Measurements from ENCODE around the gene RNF214.
"Not testable (repeated sequence)": the region's sequence is repeated elsewhere in the genome, so short reads cannot be mapped to it uniquely, and the experiment has no call there.

Gene RNF214

DNA sequence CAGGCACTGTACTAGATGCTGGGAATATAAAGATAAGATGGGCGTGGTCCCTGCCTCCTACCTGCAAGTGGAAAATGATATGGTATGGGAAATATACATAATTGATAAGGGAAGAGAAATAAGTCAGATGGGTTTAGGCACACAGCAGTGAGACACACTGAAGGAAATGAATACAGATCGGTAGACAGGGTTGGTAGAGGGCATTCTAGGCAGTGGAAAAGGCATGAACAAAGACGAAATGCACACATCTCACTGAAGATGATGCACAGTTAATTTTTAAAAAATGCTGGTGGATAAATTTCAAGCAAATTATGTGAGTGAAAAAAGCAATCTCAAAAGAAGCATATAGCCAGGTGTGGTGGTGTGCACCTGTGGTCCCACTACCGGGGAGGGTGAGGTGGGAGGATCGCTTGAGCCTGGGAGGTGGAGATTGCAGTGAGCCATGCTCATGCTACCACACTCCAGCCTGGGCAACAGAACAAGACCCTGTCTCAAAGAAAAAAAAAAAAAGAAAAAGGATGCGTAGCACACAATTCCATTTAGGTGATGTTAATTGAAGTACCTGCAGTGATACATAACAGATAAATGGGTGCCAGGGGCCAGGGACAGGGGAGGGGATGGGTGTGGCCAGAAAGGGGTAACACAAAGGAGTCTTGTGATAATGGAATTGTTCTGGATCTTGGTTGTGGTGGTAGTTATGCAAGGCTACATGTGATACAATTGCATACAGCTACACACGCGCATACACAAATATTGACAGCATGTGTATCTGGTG lies 22.9 kb upstream of the RNF214 start:
- Histone ChIP-seq H3K4me1 (ENCODE audit: control insufficient read depth, insufficient read depth, low read length) (peaks cover 13% of the 10 kb centered on the region), H3K36me3 (ENCODE audit: control insufficient read depth, insufficient read depth, low read length) (peaks cover 26% of the 10 kb centered on the region), H3K27ac (ENCODE audit: low read depth, low read length) (peak overlapping the region; percentile 42)
- not testable (repeated sequence) for H3K4me3 ChIP-seq (ENCODE audit: low read length); H3K9ac ChIP-seq (ENCODE audit: low read length); H3K27me3 ChIP-seq (ENCODE audit: control insufficient read depth, insufficient read depth, low read length)

DNA sequence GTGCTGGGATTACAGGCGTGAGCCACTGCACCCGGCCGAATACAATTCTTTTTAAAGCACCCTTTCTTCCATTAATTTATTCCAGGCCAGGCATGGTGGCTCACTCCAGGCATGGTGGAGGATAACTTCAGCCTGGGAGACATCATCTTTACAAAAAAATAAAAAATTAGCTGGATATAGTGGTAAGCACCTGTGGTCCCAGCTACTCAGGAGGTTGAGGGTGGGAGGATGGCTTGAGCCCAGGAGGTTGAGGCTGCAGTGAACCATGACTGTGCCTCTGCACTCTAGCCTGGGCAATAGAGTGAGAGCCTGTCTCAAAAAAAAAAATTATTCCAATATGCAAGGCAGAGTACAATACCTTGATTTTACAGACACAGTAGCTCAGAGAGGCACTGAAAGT lies 21.9 kb upstream of the RNF214 start:
- Histone ChIP-seq H3K27me3 (ENCODE audit: control insufficient read depth, insufficient read depth, low read length) (no peaks in the 10 kb centered on the region), H3K4me3 (ENCODE audit: low read length) (no peak overlapping the region), H3K9ac (ENCODE audit: low read length) (no peak overlapping the region), H3K27ac (ENCODE audit: low read depth, low read length) (no peak overlapping the region), H3K4me1 (ENCODE audit: control insufficient read depth, insufficient read depth, low read length) (peaks cover 3% of the 10 kb centered on the region), H3K36me3 (ENCODE audit: control insufficient read depth, insufficient read depth, low read length) (peaks cover 19% of the 10 kb centered on the region)

DNA sequence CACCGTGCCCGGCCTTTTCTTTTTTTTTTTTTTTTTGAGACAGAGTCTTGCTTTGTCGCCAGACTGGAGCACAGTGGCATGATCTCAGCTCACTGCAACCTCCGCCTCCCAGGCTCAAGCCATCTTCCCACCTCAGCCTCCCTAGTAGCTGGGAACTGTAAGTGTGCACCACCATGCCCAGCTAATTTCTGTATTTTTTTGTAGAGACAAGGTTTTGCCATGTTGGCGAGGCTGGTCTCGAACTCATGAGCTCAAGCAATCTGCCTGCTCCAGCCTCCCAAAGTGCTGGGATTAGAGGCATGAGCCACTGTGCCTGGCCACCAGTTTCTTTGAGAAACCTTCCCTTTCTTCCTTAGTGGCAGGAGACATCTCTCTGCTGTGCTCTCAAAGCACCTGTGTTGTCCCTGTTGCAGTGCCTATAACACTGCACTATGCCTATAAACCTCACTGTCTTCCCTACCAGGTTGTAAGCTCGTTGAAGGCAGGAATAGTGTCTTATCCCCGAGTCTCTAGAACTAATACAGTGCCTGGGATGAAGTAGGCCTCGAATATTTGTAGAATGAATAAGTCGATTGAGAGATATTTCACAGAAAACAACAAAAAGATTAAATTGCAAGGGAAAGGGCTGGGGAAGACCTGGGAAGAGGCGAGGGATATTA lies 19.6 kb upstream of the RNF214 start:
- peaks cover 14% of the 10 kb centered on the region for H3K4me1 ChIP-seq (ENCODE audit: control insufficient read depth, insufficient read depth, low read length)
- peak overlapping the region; percentile 40 for H3K27ac ChIP-seq (ENCODE audit: low read depth, low read length)
- no peak overlapping the region for H3K4me3 ChIP-seq (ENCODE audit: low read length)
- peaks cover 22% of the 10 kb centered on the region for H3K36me3 ChIP-seq (ENCODE audit: control insufficient read depth, insufficient read depth, low read length)
- no peaks in the 10 kb centered on the region for H3K27me3 ChIP-seq (ENCODE audit: control insufficient read depth, insufficient read depth, low read length)
- H3K9ac ChIP-seq (ENCODE audit: low read length) = no peak overlapping the region

DNA sequence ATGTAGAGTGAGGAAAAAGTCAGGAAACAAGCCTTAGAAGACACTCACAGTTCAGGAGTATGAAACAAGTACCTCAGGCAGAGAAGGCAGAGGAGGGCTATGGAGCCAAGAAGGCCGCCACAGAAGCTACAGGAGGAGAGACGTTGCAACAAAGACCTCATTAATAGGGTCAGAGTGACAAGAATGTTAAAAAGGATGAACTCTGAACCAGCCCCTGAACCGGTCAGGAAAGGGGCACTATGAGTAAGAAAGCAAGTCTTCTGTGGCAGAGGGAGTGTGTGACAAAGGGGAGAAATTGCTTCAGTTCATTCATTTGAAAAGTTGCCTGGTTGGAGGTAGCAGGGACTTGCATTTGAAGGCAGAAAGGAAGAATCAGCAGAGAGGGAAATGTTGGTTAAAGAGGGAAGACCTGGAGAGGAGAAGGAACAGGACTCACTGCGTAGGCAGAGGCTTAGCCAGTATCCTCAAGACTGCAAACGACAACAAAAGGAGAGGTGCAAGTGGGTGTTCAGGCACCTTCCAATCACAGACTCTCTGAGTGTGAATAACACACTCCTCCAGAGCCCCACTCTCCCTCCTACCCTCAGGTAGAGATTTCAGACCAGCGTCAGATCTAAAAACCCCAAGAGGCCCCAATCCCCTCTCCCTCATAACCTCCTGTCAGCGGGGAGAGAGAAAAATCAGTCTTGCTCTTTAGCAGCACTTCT lies 17.9 kb upstream of the RNF214 start:
- no peaks in the 10 kb centered on the region for H3K27me3 ChIP-seq (ENCODE audit: control insufficient read depth, insufficient read depth, low read length)
- peaks cover 32% of the 10 kb centered on the region for H3K4me1 ChIP-seq (ENCODE audit: control insufficient read depth, insufficient read depth, low read length)
- H3K27ac ChIP-seq (ENCODE audit: low read depth, low read length) = peak overlapping the region; percentile 44
- no peak overlapping the region for H3K4me3 ChIP-seq (ENCODE audit: low read length)
- no peak overlapping the region for H3K9ac ChIP-seq (ENCODE audit: low read length)
- H3K36me3 ChIP-seq (ENCODE audit: control insufficient read depth, insufficient read depth, low read length) = peaks cover 34% of the 10 kb centered on the region

- Histone ChIP-seq H3K4me3 (ENCODE audit: low read length) (no peak overlapping the region), H3K36me3 (ENCODE audit: control insufficient read depth, insufficient read depth, low read length) (peaks cover 36% of the 10 kb centered on the region), H3K27ac (ENCODE audit: low read depth, low read length) (peak overlapping the region; percentile 99), H3K4me1 (ENCODE audit: control insufficient read depth, insufficient read depth, low read length) (peaks cover 58% of the 10 kb centered on the region), H3K27me3 (ENCODE audit: control insufficient read depth, insufficient read depth, low read length) (no peaks in the 10 kb centered on the region), H3K9ac (ENCODE audit: low read length) (no peak overlapping the region)
Measured at GRCh38 chr11:117217141-117218084, 15.1 kb upstream of the RNF214 start.

DNA sequence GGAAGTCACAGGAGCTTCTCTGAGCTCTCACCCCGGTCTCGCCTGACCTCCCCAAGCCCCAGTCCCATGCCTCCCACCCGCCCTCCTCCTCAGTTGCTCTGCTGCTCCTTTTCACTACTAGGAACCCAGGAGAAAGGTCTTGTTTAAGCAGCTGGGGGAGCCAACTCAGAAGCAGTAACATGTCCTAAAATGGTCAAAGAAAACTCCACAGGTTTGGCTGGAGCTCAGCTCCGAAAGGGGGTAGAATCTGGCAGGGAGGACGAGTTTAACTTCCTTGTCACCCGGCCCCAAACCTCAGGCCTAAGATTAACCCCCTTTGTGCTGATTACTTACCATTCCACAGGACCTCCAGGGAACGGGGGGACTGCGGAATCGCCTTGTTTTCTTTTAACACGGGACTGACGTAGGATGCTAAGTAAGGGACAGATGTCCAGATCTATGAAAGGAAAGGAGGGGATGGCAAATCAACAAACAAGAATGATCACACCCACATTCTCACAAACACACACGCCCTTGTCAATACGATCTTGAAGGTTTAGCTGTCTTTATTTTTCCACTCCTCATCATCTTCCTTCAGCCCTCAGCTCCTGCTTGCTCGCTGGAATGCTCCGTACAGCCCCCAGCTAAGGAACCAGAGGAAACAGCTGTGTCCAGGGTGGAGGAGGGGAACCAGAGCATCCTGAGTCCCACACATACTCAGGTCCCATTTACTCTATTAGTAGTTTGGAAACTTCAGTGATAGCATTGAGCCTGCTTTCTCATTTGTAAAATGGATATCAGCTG lies 14.1 kb upstream of the RNF214 start:
- H3K36me3 ChIP-seq (ENCODE audit: control insufficient read depth, insufficient read depth, low read length) = peaks cover 35% of the 10 kb centered on the region
- no peaks in the 10 kb centered on the region for H3K27me3 ChIP-seq (ENCODE audit: control insufficient read depth, insufficient read depth, low read length)
- H3K4me3 ChIP-seq (ENCODE audit: low read length) = peak overlapping the region; percentile 28
- H3K9ac ChIP-seq (ENCODE audit: low read length) = no peak overlapping the region
- H3K27ac ChIP-seq (ENCODE audit: low read depth, low read length) = peak overlapping the region; percentile 99
- H3K4me1 ChIP-seq (ENCODE audit: control insufficient read depth, insufficient read depth, low read length) = peaks cover 66% of the 10 kb centered on the region

DNA sequence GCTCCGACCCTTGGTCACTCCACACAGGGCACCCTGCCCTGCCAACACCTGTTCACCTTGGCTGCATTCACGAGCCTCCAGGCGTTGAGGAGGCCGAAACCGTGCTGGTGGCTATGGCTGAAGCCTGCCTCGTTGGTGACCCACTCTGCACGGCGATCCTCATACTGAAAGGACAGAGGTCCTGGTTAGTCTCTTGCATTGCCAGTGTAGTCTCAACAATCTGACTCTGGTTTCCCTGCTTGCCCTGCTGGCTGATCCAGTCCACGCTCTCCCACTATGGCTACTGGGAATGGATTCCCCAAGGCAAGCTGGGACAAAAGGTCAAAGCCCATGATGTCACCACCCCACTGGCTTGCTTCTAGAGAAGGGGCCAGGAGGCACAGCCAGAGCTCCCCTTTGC lies 13.5 kb upstream of the RNF214 start:
- Histone ChIP-seq H3K4me3 (ENCODE audit: low read length) (peak overlapping the region; percentile 28), H3K27me3 (ENCODE audit: control insufficient read depth, insufficient read depth, low read length) (no peaks in the 10 kb centered on the region), H3K36me3 (ENCODE audit: control insufficient read depth, insufficient read depth, low read length) (peaks cover 34% of the 10 kb centered on the region), H3K9ac (ENCODE audit: low read length) (peak overlapping the region; percentile 40), H3K4me1 (ENCODE audit: control insufficient read depth, insufficient read depth, low read length) (peaks cover 72% of the 10 kb centered on the region), H3K27ac (ENCODE audit: low read depth, low read length) (peak overlapping the region; percentile 99)

DNA sequence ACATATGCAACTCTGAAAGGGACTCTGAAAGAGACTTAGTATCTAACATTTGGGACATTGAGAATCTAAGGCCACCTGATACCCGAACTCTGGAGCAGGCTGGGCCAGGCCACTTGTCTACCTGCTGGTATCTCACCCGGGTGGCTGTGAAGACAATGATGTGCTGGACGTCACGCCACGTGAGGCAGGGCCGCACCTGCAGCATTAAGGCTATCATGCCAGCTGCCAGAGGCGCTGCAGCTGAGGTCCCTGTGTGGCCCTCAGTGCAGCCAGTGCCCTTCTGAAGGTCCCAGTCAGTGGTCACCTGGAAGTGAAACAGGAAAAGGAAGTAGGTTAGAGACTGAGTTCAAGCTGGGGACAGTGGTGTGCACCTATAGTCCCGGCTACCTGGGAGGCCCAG lies 13.0 kb upstream of the RNF214 start:
- Histone ChIP-seq H3K4me1 (ENCODE audit: control insufficient read depth, insufficient read depth, low read length) (peaks cover 72% of the 10 kb centered on the region), H3K9ac (ENCODE audit: low read length) (no peak overlapping the region), H3K36me3 (ENCODE audit: control insufficient read depth, insufficient read depth, low read length) (peaks cover 33% of the 10 kb centered on the region), H3K27me3 (ENCODE audit: control insufficient read depth, insufficient read depth, low read length) (no peaks in the 10 kb centered on the region), H3K27ac (ENCODE audit: low read depth, low read length) (peak overlapping the region; percentile 99), H3K4me3 (ENCODE audit: low read length) (no peak overlapping the region)

DNA sequence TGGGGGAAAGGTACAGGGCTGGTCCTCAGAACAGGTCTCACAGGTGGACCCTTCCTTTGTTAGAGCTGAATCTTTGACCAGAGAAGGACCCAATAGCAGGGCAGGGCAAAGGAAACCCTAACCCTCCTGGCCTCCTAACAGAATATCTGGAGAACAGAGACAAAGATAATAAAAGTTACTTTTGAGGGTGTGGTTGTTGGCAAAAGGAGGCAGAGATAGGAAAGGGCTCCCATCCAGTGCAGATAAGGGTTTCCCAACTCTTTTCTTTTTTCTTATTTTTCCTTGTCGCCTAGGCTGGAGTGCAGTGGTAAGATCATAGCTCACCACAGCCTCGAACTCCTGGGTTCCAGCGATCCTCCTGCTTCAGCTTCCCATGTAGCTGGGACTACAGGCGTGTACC lies 12.5 kb upstream of the RNF214 start:
- peak overlapping the region; percentile 99 for H3K27ac ChIP-seq (ENCODE audit: low read depth, low read length)
- H3K9ac ChIP-seq (ENCODE audit: low read length) = no peak overlapping the region
- H3K36me3 ChIP-seq (ENCODE audit: control insufficient read depth, insufficient read depth, low read length) = peaks cover 28% of the 10 kb centered on the region

DNA sequence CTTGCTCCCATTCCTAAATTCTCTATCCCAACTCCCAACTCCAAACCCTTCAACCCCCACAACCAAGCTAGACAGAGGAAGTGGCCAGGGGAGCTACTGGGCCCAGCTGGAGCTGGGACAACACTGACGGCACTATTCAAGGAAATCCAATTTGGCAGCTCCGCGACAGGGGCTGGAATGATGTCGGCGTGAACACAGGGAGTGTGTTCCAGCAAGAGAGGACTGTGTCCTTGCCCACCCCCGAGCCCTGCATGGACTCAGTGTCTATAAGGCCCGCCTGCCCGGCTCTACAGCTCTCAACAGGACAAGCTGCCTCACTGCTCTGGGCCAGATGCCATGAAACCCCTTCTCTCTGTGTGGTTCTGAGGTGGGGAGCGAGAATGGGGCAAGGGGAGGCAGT lies 11.9 kb upstream of the RNF214 start:
- Histone ChIP-seq H3K27ac (ENCODE audit: low read depth, low read length) (peak overlapping the region; percentile 99), H3K9ac (ENCODE audit: low read length) (peak overlapping the region; percentile 51), H3K4me1 (ENCODE audit: control insufficient read depth, insufficient read depth, low read length) (peaks cover 72% of the 10 kb centered on the region), H3K36me3 (ENCODE audit: control insufficient read depth, insufficient read depth, low read length) (peaks cover 28% of the 10 kb centered on the region), H3K4me3 (ENCODE audit: low read length) (peak overlapping the region; percentile 2), H3K27me3 (ENCODE audit: control insufficient read depth, insufficient read depth, low read length) (no peaks in the 10 kb centered on the region)

More for the DNA sequence above, 12.5 kb upstream of the RNF214 start:
- H3K4me3 ChIP-seq (ENCODE audit: low read length) = peak overlapping the region; percentile 2
- H3K4me1 ChIP-seq (ENCODE audit: control insufficient read depth, insufficient read depth, low read length) = peaks cover 72% of the 10 kb centered on the region
- no peaks in the 10 kb centered on the region for H3K27me3 ChIP-seq (ENCODE audit: control insufficient read depth, insufficient read depth, low read length)

GRCh38 chr11:117220999-117221774 lies 11.3 kb upstream of the RNF214 start:
- Histone ChIP-seq H3K36me3 (ENCODE audit: control insufficient read depth, insufficient read depth, low read length) (peaks cover 28% of the 10 kb centered on the region), H3K9ac (ENCODE audit: low read length) (peak overlapping the region; percentile 51), H3K27ac (ENCODE audit: low read depth, low read length) (peak overlapping the region; percentile 99), H3K4me1 (ENCODE audit: control insufficient read depth, insufficient read depth, low read length) (peaks cover 72% of the 10 kb centered on the region), H3K4me3 (ENCODE audit: low read length) (peak overlapping the region; percentile 2), H3K27me3 (ENCODE audit: control insufficient read depth, insufficient read depth, low read length) (no peaks in the 10 kb centered on the region)
